ENCODE measurements around the gene FAM3D. TPM values are rescaled to one million over a fixed set of nuclear protein-coding genes. Genes with fewer than 3 reads are reported as not detected.

Gene FAM3D
- total and polyA plus RNA-seq, 2 of the 8 experiments (the other 6 are each of a cell fraction or from before 2014, with no cell fraction given), result not detected

GRCh38 chr3:58607816-58608215 is 58.8 kb downstream of the FAM3D start:
- no peak overlapping the region for H4K5ac ChIP-seq (ENCODE audit: insufficient read length, low read depth, low read length)
- H2BK5ac ChIP-seq (ENCODE audit: low read depth, low read length), result no peak overlapping the region
- H3K79me2 ChIP-seq (ENCODE audit: control insufficient read depth in 1 of 2, insufficient read depth in 2 of 2, low read length in 2 of 2), result no peaks in the 10 kb centered on the region
- no peaks in the 10 kb centered on the region for H3K9me3 ChIP-seq (ENCODE audit: insufficient read depth in 2 of 2, low read depth in 1 of 2, low read length in 1 of 2)
- FAIRE-seq (no peak), DNase-seq (ENCODE audit: low read depth in 1 of 2, low spot score in 2 of 2) (no peak)
- no peak overlapping the region for H3K27ac ChIP-seq (ENCODE audit: low read depth, low read length)
- H3K56ac ChIP-seq (replicated peaks; ENCODE audit: insufficient read length, low read depth, low read length), result no peak overlapping the region
- H2BK15ac ChIP-seq (ENCODE audit: low read length), result no peak overlapping the region
- no peak overlapping the region for H2AFZ ChIP-seq (ENCODE audit: low read length)
- H4K20me1 ChIP-seq (replicated peaks in 1 of 2; ENCODE audit: control insufficient read depth in 1 of 2, insufficient read depth in 2 of 2, low read length in 2 of 2), result no peaks in the 10 kb centered on the region
- H3K27me3 ChIP-seq (replicated peaks in 1 of 4; ENCODE audit: control insufficient read depth in 3 of 4, extremely low read depth in 1 of 4, insufficient read depth in 3 of 4, low read length in 3 of 4), result no peaks in the 10 kb centered on the region
- no peak overlapping the region for H3K4me3 ChIP-seq (ENCODE audit: extremely low read depth in 1 of 4, insufficient read depth in 2 of 4, low read depth in 3 of 4, low read length in 4 of 4)
- H4K8ac ChIP-seq (ENCODE audit: extremely low read depth, insufficient read depth, low read length), result no peak overlapping the region
- no peak overlapping the region for H3K14ac ChIP-seq (ENCODE audit: insufficient read length)
- no peak overlapping the region for H3K4ac ChIP-seq (replicated peaks; ENCODE audit: insufficient read length, low read depth, low read length)
- no peak overlapping the region for H2BK120ac ChIP-seq (replicated peaks; ENCODE audit: low read depth, low read length)
- H3K4me2 ChIP-seq (ENCODE audit: insufficient read depth in 1 of 2, low read depth in 2 of 2, low read length in 2 of 2), result no peak overlapping the region
- H4K91ac ChIP-seq (replicated peaks; ENCODE audit: insufficient read length, low read length), result no peak overlapping the region
- no peaks in the 10 kb centered on the region for H3K36me3 ChIP-seq (ENCODE audit: control insufficient read depth in 2 of 4, insufficient read depth in 4 of 4, low read length in 3 of 4)
- POLR2A ChIA-PET (ENCODE audit: partially characterized antibody), result no interaction called here
- H2BK20ac ChIP-seq (ENCODE audit: low read length), result no peak overlapping the region
- H3K18ac ChIP-seq (ENCODE audit: extremely low read depth, low read length), result no peak overlapping the region
- H3K23ac ChIP-seq (ENCODE audit: insufficient read length), result no peak overlapping the region
- 89% methylated on average over 4 of the region's 4 CpGs; no CpG with 5 or more reads in 1 of the 2 experiments for WGBS, 2 experiments (ENCODE audit: extremely low coverage in 1 of 2, insufficient coverage in 1 of 2, insufficient read length in 1 of 2, insufficient replicate concordance in 2 of 2, low coverage in 1 of 2, low lambda C conversion rate in 2 of 2, missing lambda C conversion rate in 1 of 2)
- H3K79me1 ChIP-seq (ENCODE audit: low read depth, low read length), result no peaks in the 10 kb centered on the region; the same call in 1 of the 2 replicates
- H3K4me1 ChIP-seq (replicated peaks in 1 of 4; ENCODE audit: control insufficient read depth in 3 of 4, insufficient read depth in 4 of 4, low read length in 3 of 4), result no peaks in the 10 kb centered on the region
- no peaks in the 10 kb centered on the region for H3K23me2 ChIP-seq (ENCODE audit: low read depth, low read length)
- H3K9ac ChIP-seq (replicated peaks in 1 of 4; ENCODE audit: extremely low read depth in 1 of 4, low read depth in 3 of 4, low read length in 3 of 4), result no peak overlapping the region
- CTCF ChIA-PET (ENCODE audit: partially characterized antibody), result interaction anchor here (0.6 to 4.3 kb wide), 9 partner anchors 11 to 743 kb away, joined by 3 to 23 read pairs (median 8); no protein-coding TSS in a partner anchor
- H2AK5ac ChIP-seq (ENCODE audit: low read depth, low read length), result no peak overlapping the region
- H2BK12ac ChIP-seq (ENCODE audit: low read depth, low read length), result no peak overlapping the region
- TF ChIP-seq SP1 (IDR thresholded peaks at IDR 0.05; ENCODE audit: low read depth, low read length) (no peak), RXRA (IDR thresholded peaks at IDR 0.05; ENCODE audit: insufficient read depth, low read depth, low read length) (no peak), TAF1 (IDR thresholded peaks at IDR 0.05; ENCODE audit: low read depth, low read length) (no peak), NANOG (IDR thresholded peaks at IDR 0.05; ENCODE audit: insufficient read depth, low read depth, low read length, poor library complexity, severe bottlenecking) (no peak), RFX5 (IDR thresholded peaks at IDR 0.05; ENCODE audit: borderline replicate concordance, low read depth, low read length) (no peak), KDM1A (IDR thresholded peaks at IDR 0.05; ENCODE audit: borderline replicate concordance, low read length) (no peak), YY1 (IDR thresholded peaks at IDR 0.05; ENCODE audit: low read depth, low read length) (no peak)
